A549 treated with Hydrocortisone at 1 μM for 4 hours (cell line): ENCODE results near the gene RBM4. TPM values are rescaled to one million over a fixed set of nuclear protein-coding genes. Genes with fewer than 3 reads are reported as not detected.

Experiments used
- total RNA-seq: library from RNA; stranded (reverse); fragments of 200-300 nt; extraction: Qiagen RNA extraction; gene quantifications from 5 replicates; pipeline ENCODE4 v1.2.3, GENCODE V29; 2022

The RBM4 gene, protein sequence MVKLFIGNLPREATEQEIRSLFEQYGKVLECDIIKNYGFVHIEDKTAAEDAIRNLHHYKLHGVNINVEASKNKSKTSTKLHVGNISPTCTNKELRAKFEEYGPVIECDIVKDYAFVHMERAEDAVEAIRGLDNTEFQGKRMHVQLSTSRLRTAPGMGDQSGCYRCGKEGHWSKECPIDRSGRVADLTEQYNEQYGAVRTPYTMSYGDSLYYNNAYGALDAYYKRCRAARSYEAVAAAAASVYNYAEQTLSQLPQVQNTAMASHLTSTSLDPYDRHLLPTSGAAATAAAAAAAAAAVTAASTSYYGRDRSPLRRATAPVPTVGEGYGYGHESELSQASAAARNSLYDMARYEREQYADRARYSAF
- total RNA-seq, result 128 to 151 TPM (median 134 TPM) in 5 replicates

DNA sequence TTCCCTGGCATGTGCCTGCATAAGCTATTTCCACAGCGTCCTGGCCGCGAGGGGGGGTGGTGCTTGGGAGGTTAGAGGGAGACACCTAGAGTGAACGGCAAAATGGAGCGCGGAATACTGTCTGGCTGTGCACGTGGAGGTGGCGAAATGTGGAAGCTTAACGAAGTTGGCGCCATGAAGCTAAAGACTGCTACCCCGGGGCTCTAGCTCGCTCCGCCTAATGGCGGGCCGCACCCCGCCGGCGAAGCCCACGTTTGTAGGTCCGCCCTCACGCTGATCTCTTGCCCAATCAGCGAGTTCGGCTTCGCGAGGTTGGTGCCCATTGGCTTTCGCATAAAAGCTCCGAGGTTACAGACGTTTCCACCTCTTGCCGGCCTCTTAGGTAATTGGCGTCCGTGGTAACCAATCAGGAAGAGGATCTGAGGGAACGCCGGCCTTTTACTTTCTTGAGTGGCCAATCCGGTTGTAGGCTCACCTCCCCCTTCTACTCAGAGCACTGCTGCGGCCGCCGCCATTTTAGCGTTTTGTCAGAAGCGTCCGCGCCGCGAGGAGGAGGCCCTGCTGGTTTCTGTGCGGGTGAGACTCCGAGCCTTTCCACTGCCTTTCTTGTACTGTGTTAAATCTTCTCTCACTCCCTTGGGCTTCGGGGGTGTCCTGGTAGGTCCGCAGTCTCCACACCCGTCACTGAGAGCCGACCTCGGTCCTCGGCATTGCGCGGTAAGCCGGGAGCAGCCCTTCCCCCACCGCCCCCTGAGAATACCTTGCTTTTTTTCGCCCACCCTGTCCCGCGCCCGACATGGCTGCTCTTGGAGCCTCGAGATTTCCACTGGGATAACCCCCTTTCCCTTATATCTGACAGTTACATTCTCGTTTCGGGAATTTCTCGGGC is at the start of gene RBM4:
Gene RBM4, plus strand, starts transcription at position 527 of the 889 bp plus-strand sequence. CDS start 1,009 bp downstream, outside the sequence.

DNA sequence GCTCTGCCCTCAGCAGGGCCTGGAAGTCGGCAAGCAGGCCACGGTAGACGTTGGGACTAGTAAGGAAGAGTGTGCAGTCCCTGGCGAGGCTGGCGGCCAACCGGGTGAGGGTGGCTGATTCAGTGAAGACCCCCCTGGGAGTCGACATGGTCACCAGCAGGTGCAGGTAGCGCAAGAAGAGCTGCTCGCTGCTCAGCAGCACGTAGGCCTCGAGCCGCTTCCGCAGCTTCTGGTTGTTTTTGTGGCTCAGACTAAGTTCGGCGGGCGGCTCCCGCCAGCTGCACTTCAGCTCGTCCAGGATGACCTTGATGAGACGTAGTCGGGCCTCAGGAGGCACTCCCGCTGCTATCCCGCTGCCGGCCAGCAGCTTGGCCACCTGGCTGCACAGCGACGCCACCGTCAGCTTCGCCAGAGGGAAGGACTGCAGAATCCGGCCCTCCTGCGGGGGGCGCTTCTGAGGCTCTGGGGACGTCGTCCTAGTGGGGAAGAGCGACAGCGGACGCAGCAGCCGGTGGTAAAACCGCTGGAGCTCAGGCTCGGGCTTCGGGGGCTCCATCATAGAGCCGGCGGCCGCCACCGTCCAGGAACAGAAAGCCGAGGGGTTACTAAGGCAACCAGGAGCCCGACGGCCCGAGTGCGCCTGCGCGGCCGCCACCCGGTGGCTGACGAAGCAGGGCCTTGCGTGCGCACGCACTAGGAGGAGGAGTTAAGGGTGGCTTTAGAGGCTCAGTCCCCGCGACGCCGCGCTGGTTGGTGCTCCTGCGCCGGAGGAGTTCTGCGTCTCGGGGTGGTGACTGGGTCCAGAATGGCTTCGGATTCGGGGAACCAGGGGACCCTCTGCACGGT is 45.8 kb upstream of the RBM4 start, which contains the start of the genes CCDC87 and CCS:
Gene CCDC87, minus strand, starts transcription at position 607 of the 846 bp plus-strand sequence. Its CDS starts 48 bp downstream, at position 559.
Gene CCS, plus strand, starts transcription at position 729 of the 846 bp plus-strand sequence. Its CDS starts 77 bp downstream, at position 806.

DNA sequence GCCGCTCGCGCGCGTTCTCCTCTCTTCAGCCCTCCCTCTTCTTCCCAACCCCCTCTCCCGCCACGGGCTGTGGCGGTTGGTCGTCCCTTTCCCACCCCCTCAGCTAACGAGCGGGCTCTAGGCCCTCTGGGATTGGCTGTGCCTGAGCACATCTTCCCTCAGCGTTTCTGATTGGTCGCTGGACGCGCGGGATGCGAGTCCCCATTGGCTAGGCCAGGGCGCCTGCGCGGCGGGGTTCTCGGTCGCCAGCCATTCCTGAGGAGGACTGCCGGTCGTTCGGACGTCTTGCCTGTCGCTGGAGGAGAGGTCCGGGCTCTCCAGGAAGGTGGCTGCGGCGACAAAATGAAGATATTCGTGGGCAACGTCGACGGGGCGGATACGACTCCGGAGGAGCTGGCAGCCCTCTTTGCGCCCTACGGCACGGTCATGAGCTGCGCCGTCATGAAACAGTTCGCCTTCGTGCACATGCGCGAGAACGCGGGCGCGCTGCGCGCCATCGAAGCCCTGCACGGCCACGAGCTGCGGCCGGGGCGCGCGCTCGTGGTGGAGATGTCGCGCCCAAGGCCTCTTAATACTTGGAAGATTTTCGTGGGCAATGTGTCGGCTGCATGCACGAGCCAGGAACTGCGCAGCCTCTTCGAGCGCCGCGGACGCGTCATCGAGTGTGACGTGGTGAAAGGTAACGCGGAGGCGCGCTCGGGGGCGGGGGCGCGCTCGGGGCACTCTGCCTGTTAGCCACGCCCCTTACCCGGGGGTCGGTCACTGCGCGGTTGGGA is 21.9 kb upstream of the RBM4 start, which contains the start of gene RBM14:
Gene RBM14, plus strand, starts transcription at position 252 of the 776 bp plus-strand sequence. Its CDS starts 91 bp downstream, at position 343.

DNA sequence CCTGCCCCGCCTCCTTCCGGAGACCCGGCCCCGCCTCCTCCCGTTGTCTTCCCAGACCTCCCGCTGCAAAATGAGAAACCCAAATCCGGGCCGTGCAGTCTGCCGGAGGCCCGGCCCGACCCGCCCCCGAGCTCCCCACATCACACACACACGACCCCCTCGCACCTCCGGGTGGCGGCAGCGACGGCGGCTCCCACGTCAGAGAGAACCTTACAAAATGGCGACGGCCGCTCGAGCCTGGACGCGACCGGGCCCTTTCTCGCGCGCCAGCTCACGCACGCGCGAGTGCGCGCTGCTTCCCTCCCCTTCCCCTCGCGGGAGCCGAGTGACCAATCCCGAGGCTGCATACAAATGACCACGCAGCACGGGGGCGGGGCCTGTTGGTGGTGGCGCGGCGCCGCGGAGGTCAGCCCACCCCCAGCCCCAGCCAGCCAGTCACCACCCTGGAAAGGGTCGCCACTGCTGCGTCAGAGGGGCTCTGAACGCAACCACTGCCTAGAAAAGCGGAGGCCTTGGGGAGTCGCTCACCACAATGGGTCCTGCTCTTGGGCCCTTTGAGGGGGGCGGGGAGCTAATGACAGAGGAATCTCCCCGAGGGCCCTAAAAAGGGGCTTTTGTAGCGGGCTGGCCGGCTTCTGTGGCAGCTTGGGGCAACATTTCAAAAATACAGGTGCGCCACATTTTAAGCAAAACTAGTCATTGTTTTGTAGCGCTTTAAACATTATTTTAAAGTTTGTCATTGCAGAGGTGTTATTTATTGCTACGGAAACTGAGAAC is 39.3 kb downstream of the RBM4 start, which contains the start of gene RBM4B:
Gene RBM4B, minus strand, starts transcription at position 289 of the 777 bp plus-strand sequence. CDS start 808 bp downstream, outside the sequence.

Other genes with a start within 250 kb of the RBM4 start
- gene NPAS4, start 217.7 kb upstream of the RBM4 start, total RNA-seq, result 0.03 to 0.06 TPM in 2 of 5 replicates, not detected in the others
- 82.1 to 122 TPM (median 112 TPM) in 5 replicates for gene MRPL11, start 199.9 kb upstream of the RBM4 start, total RNA-seq
- gene PELI3, start 171.8 kb upstream of the RBM4 start, total RNA-seq, result 4.3 to 5.3 TPM (median 4.7 TPM) in 5 replicates
- 51.1 to 65.5 TPM (median 52.4 TPM) in 5 replicates for gene DPP3, start 158.3 kb upstream of the RBM4 start, total RNA-seq
- 9.5 to 10.9 TPM (median 9.7 TPM) in 5 replicates for gene BBS1, start 128.1 kb upstream of the RBM4 start, total RNA-seq
- gene ZDHHC24, start 92.7 kb upstream of the RBM4 start, total RNA-seq, result 8.3 to 15.0 TPM (median 12.4 TPM) in 5 replicates
- 0.06 TPM in 2 of 5 replicates, not detected in the others for gene ACTN3, start 91.8 kb upstream of the RBM4 start, total RNA-seq
- gene CTSF, start 70.1 kb upstream of the RBM4 start, total RNA-seq, result 30.9 to 38.6 TPM (median 32.9 TPM) in 5 replicates
- gene CCDC87, start 45.6 kb upstream of the RBM4 start, total RNA-seq, result 0.40 to 0.64 TPM (median 0.52 TPM) in 5 replicates
- gene CCS, start 45.5 kb upstream of the RBM4 start, total RNA-seq, result 26.4 to 28.2 TPM (median 27.8 TPM) in 5 replicates
- 64.0 to 79.2 TPM (median 66.7 TPM) in 5 replicates for gene RBM14, start 22.1 kb upstream of the RBM4 start, total RNA-seq
- 16.7 to 20.7 TPM (median 19.2 TPM) in 5 replicates for gene RBM4B, start 39.2 kb downstream of the RBM4 start, total RNA-seq
- gene SPTBN2, start 90.5 kb downstream of the RBM4 start, total RNA-seq, result 11.2 to 15.1 TPM (median 11.4 TPM) in 5 replicates
- 37.0 to 54.4 TPM (median 52.6 TPM) in 5 replicates for gene RCE1, start 204.7 kb downstream of the RBM4 start, total RNA-seq
- 95.7 to 124 TPM (median 107 TPM) in 5 replicates for gene LRFN4, start 218.4 kb downstream of the RBM4 start, total RNA-seq